PC-3 (cell line): Measurements from ENCODE around the gene PFN4. TPM values are rescaled to one million over a fixed set of nuclear protein-coding genes. Genes with fewer than 3 reads are reported as not detected.

ENCODE experiments used
- ATAC-seq: fragments of 200-7000 bp; cut with Tn5 transposase; 2 replicates; pipeline ENCODE4 v1.9.1; 2020; ENCODE audit warnings: mild to moderate bottlenecking, moderate library complexity
- BruUV-seq: library from RNA; stranded (reverse); fragments of 400-500 nt; replicated peaks from 2 replicates; lab custom pipeline; 2021; lab: Mats Ljungman, UMichigan
- CTCF ChIA-PET: fragments of 300-600 bp; sonication (Branson Sonifier 250); formaldehyde crosslinking; loops from one replicate; lab custom pipeline; 2022; ENCODE audit warnings: antibody characterized with exemption; lab: Charles Lee
- POLR2A ChIA-PET: fragments of 300-600 bp; sonication (Branson Sonifier 250); formaldehyde crosslinking; loops from one replicate; lab custom pipeline; 2022; ENCODE audit warnings: antibody characterized with exemption; ENCODE audit not compliant: unreplicated experiment; lab: Charles Lee
- DNase-seq: peaks from one replicate; pipeline ENCODE4 v3.0.0-alpha.2; 2015
- H2AFZ ChIP-seq: fragments of 300-600 bp; sonication (generic); 2 replicates; pipeline ENCODE4 v1.6.0; 2016; ENCODE audit warnings: antibody characterized with exemption, low read length
- H3F3A ChIP-seq: fragments of 300-600 bp; sonication (generic); one replicate; pipeline ENCODE4 v1.6.0; 2017; ENCODE audit warnings: antibody characterized with exemption, low read length, control low read depth, mild to moderate bottlenecking; ENCODE audit not compliant: unreplicated experiment
- H3K27ac ChIP-seq: fragments of 300-600 bp; sonication (generic); 2 replicates; pipeline ENCODE4 v1.5.1; 2016; ENCODE audit warnings: mild to moderate bottlenecking, low read length
- H3K27me3 ChIP-seq: fragments of 300-600 bp; sonication (generic); 2 replicates; pipeline ENCODE4 v1.6.1; 2016; ENCODE audit warnings: low read length, mixed read lengths
- H3K36me3 ChIP-seq: fragments of 300-600 bp; sonication (generic); 2 replicates; pipeline ENCODE4 v1.6.1; 2016; ENCODE audit warnings: low read depth, mixed run types, low read length, mixed read lengths
- H3K4me1 ChIP-seq: fragments of 300-600 bp; sonication (generic); 2 replicates; pipeline ENCODE4 v1.5.1; 2016; ENCODE audit warnings: low read length; ENCODE audit not compliant: insufficient read depth
- H3K4me2 ChIP-seq: fragments of 300-600 bp; sonication (generic); 2 replicates; pipeline ENCODE4 v1.6.0; 2016; ENCODE audit warnings: low read length
- H3K4me3 ChIP-seq: fragments of 300-600 bp; sonication (generic); 2 replicates; pipeline ENCODE4 v1.5.1; 2016; ENCODE audit warnings: mild to moderate bottlenecking, low read length, mixed read lengths
- H3K79me2 ChIP-seq: fragments of 300-600 bp; sonication (generic); 2 replicates; pipeline ENCODE4 v1.6.1; 2017; ENCODE audit warnings: low read length, mixed read lengths
- H3K9ac ChIP-seq: fragments of 300-600 bp; sonication (generic); 2 replicates; pipeline ENCODE4 v1.6.0; 2016; ENCODE audit warnings: mild to moderate bottlenecking, low read length
- H3K9me2 ChIP-seq: fragments of 300-600 bp; sonication (generic); replicated peaks from 2 replicates; pipeline ENCODE4 v1.6.1; 2016; ENCODE audit warnings: mixed run types, low read length, mixed read lengths
- H3K9me3 ChIP-seq: fragments of 300-600 bp; sonication (generic); 2 replicates; pipeline ENCODE4 v1.6.1; 2016; ENCODE audit warnings: low read length, mixed read lengths
- H4K20me1 ChIP-seq: fragments of 300-600 bp; sonication (generic); 2 replicates; pipeline ENCODE4 v1.6.1; 2016; ENCODE audit warnings: low read length, mixed read lengths
- EZH2 ChIP-seq: fragments of 300-600 bp; sonication (generic); IDR thresholded peaks from one replicate; pipeline ENCODE4 v1.6.1; 2017; ENCODE audit warnings: antibody characterized with exemption, mild to moderate bottlenecking, low read length; ENCODE audit not compliant: unreplicated experiment
- EZH2phosphoT487 ChIP-seq: fragments of 300-600 bp; sonication (generic); IDR thresholded peaks from 2 replicates; pipeline ENCODE4 v1.6.1; 2018; ENCODE audit warnings: mild to moderate bottlenecking, antibody characterized with exemption, low read length, borderline replicate concordance
- intact Hi-C: fragments of 100-400 bp; cut with micrococcal nuclease; formaldehyde crosslinking; loops from 2 replicates; pipeline ENCODE4 v1.9.0; 2023
- total RNA-seq: library from RNA; depleted of rRNA; stranded (reverse); fragments of >200 nt; gene quantifications from 2 replicates; pipeline ENCODE4 v1.2.3, GENCODE V29; 2014; rRNA removed

The PFN4 gene
- total RNA-seq, 1 experiment from 2014 or later, result 0.44 TPM

DNA sequence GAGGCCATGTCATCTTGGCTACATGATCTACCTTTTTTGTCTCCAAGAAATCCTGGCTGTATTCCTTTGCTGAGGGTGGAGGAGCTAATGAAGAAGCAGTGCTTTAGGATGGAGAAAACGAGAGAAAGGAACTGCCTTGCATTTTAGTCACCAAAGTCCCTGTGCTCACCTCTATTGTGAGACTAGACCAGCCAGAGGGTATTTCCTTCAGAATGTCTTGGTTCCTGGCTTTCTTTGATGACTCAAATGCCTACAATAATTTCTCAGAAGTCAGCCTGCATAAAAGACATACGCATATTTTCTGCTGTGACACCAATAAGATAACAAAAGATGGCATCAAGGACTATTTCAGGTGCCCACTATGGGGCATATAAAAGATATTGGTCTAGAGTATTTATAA is 57.8 kb downstream of the PFN4 start:
- Histone ChIP-seq H3K27me3 (no peaks in the 10 kb centered on the region), H3K4me2 (no peak overlapping the region), H3K9me3 (no peaks in the 10 kb centered on the region), H3K27ac (no peak overlapping the region), H3K36me3 (peaks cover 15% of the 10 kb centered on the region), H2AFZ (no peak overlapping the region), H3K4me1 (no peaks in the 10 kb centered on the region), H3K9me2 (no peaks in the 10 kb centered on the region), H3K4me3 (no peak overlapping the region), H4K20me1 (no peaks in the 10 kb centered on the region), H3K9ac (no peak overlapping the region), H3F3A (no peaks in the 10 kb centered on the region), H3K79me2 (no peaks in the 10 kb centered on the region)
- ChIA-PET CTCF (no interaction called here), POLR2A (no interaction called here)
- BruUV-seq, result no TSS peak
- DNase-seq (no peak), ATAC-seq (no peak)
- TF ChIP-seq EZH2phosphoT487, result no peak
- TF ChIP-seq EZH2, result no peak
- intact Hi-C loops, result no loop called here

Other genes with a start within 250 kb of the PFN4 start
- gene ATAD2B, start 196.2 kb downstream of the PFN4 start, total RNA-seq, result 8.6 TPM in 2 replicates
- 14.2 and 15.4 TPM in 2 replicates for gene UBXN2A, start 182.9 kb downstream of the PFN4 start, total RNA-seq
- not detected in 2 replicates for gene MFSD2B, start 113.2 kb downstream of the PFN4 start, total RNA-seq
- 5.6 and 11.5 TPM in 2 replicates for gene WDCP, start 75.9 kb downstream of the PFN4 start, total RNA-seq
- 2.1 and 2.7 TPM in 2 replicates for gene FKBP1B, start 73.6 kb downstream of the PFN4 start, total RNA-seq
- gene SF3B6, start 47.0 kb downstream of the PFN4 start, total RNA-seq, result 139 and 220 TPM in 2 replicates
- 37.0 and 42.4 TPM in 2 replicates for gene TP53I3, start 38.5 kb downstream of the PFN4 start, total RNA-seq
- gene FAM228B, start 135 bp upstream of the PFN4 start, total RNA-seq, result 4.5 and 8.8 TPM in 2 replicates
- not detected in 2 replicates for gene FAM228A, start 51.7 kb upstream of the PFN4 start, total RNA-seq
- 21.9 and 37.3 TPM in 2 replicates for gene ITSN2, start 237.2 kb upstream of the PFN4 start, total RNA-seq